Stimulated activated CD8-positive, alpha-beta memory T cell treated with anti-CD3 and anti-CD28 coated beads, Interleukin-7, amount 100 ng/mL, for 4 hours (primary cell): ENCODE measurements around the gene RFC2.

Source experiments
- DNase-seq, 2 donors: peaks; one replicate each; pipeline ENCODE4 v3.0.0-alpha.2; 2020; ENCODE audit warnings: low read depth in 2 of 2

Gene RFC2

GRCh38 chr7:74254129-74254857 is at the start of gene RFC2:
RFC2 (minus strand) TSS chr7:74254399; CDS start chr7:74254383, 16 bp downstream.
- DNase-seq: peak; percentile 88 to 92

DNA sequence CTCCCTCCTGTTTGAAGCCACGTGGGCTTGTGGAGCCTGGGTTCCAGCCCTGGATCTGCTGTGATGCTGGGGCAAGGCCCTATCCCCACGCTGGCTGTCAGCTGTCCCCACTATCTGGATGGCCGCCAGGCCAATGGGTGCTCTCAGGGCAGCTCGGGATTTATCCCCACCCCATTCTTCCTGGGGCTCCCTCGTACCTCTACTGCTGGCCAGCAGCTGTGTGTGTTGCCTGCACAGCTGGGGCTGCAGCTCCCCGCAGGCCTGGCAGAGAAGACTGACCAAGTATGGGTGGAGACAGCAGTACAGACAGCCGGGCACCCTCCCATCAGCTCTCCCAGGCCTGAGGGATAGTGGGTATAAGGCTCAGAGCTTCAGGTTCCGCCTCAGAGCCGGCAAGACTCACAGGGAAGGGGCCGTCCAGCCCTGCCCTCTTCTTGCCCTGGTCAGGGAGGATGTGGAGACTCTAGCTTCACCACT is 48.6 kb upstream of the RFC2 start:
- no peak for DNase-seq

DNA sequence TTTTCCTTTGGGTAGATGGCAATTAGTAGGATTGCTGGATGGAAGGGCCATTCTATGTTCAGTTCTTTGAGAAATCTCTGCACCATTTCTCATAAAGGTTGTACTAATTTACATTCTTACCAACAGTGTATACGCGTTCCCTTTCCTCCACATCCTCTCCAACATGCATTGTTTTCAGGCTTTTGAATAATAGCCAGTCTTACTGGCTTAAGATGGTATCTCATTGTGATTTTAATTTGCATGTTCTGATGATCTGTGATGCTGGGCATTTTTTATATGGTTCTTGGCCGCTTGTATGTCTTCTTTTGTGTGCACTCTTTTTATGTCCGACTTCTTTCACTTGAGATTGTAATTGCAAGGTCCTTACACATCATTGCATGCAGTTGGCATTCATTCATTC is 46.7 kb upstream of the RFC2 start:
- DNase-seq: no peak

DNA sequence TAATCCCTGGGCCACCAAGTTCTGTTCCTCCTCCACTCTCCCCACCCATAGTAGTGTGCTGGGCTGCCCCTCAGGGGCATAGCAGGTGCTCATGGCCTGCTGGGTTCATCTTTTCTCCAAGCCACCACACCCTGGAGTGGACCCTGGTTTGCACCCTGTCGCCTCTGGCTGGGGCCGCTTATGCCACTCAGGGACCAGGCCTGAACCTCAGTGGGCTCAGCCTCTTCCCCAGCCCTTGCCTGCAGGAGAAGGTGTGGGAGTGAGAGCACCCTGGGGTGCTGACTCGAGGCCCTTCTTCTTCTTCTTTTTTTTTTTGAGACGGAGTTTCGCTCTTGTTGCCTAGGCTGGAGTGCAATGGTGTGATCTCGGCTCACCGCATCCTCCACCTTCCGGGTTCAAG is 45.2 kb upstream of the RFC2 start:
- DNase-seq: no peak

- DNase-seq: no peak
Measured at GRCh38 chr7:74297516-74298233, 43.5 kb upstream of the RFC2 start.

DNA sequence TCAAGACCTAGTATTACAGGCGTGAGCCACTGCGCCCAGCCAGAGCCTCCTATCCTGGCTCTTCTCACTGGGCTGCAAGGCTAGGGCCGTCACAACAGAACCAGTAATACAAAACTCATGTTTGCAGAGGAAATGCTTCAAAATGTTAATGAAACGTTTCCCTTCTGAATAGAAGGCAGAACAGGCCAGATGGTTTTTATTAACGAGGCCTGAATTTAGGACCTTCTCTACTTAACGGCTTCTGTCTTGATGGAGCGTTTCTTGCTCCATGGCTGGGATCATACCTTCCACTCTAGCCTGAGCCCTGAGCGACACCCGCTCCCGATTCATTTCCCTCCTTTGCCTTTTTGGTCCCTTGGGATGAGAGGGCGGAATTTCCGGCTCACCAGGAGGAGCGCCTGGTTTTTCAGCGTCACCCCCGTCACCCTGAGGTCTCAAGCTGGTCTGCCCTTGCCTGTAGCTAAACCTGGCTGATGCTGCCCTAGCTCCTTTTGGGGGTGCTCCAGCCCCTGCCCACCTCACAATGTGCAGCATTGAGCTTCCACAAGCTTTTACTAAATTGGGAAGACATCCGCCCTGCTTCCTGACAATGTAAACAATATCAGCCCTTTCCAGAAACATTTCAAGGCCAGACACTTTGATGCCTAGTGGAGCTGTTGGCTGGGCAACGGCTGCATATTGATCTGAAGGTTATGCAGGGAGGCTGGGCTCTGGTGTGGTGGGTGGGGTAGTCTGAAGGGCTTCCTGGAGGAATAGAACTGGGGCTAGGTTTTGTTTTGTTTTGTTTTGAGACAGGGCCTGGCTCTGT is 40.2 kb upstream of the RFC2 start:
- DNase-seq: no peak

DNA sequence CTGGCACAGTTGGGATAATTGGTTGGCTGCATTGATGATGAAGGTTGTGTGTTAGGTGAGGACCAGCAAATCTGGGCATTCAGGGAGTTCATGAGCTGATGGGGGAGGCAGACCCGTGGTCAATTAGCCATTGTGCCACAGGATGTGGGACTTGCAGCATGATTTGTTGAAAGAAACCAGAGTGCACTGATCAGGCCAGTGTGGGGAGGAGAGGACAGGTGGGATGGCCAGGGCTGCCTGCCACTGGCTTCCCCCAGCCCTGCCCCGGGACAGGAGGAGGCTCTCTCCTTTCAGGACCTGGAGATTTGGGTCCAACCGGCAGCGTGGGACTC is 39.3 kb upstream of the RFC2 start:
- no peak for DNase-seq

DNA sequence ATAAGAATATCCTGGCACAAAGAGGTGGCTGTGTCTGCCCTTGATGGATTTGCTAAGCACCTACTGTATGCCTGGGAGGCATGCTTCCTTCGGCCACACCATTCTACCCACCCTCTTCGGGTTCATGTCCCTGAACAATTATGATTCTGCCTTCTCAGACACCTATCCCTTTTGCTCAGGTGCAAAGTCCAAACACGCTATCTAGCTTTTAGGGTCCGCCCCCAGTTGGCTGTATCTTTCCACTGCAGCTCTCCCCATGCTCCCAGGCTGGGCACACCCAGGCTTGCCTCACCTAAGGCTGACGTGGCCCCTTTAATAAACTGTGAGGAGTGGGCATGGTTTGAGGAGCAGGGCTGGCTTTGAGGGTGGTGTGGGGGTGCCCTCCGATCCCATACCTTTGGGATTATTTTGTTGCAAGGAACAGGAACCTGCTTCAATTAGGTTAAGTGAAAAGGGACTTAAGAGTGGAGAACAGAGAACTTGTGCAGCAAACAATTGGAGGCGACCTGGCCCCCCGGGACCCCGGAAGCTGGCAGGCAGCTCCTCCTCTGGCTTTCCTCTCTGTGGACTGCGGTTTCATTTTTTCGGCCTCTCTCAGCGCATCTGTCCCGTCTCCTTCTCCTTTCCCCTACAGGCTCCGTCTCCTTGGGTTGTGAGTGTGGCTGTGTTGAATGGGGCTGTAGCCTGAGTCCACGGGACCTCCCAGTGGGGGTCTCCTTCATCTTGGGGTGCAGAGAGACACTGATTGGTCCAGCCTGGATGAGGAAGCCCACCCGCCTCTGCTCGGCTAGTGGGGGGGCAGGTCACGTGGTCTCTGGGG is 38.8 kb upstream of the RFC2 start:
- no peak for DNase-seq

DNA sequence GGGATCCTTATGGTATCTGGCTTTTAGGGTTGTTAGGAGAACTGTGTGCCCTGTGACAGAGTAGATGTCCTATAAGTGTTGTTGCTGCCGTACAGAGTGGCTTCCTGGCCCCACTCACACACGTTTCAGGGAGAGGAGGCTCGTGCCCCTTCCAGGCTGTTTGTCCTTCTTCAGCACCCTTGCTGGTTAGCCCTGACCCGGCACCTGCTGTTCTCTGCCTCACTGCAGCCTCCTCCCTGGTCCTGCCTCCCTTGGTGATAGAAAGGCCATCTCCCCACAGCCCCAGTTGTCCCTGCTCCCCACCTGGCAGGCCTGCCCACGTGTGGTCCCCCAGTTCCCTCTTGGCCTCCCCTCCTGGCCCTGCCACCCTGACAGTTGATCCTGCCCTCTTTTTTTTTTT is 37.3 kb upstream of the RFC2 start:
- no peak for DNase-seq

DNA sequence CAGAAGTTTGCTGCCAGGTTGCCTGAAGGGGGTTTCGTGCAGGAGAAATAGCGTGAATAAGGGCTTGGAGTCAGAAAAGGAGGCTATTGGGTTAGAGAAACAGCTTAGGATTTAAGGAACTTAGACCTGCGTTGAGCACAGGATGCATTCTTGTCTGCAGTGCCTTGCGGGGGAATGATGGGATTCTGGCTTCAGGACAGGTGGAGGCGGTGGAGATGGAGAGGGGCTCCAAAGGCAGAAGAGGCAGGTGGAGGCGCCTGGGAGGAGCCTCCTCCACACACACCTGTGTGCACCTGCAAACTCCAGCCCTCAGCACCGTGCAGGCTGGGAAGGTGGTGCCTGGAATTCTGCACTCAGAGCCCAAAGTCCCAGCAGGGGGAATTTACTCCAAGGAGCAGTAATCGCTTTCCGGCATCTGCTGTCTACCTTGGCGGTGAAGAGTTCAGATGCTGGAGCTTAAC is 36.8 kb upstream of the RFC2 start:
- no peak for DNase-seq

DNA sequence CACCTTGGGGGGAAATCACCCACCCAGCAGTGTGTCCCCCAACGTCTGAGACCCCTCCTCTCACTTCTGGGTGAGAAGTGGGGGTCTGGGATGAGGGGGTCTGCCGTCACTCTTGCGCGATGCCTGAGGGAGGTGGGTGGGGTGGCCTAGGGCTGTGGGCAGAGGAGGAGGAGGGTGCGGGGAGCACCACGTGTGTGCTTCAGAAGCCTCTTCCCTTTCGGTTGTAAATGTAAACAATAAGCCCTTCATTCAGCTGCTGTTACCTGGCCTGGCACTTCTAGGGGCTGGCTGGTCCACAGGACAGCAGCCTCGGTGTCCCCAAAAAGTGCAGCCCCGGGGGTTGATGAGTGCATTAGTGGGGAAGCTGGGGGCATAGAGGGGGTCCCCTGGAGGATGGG is 36.4 kb upstream of the RFC2 start:
- DNase-seq: no peak

DNA sequence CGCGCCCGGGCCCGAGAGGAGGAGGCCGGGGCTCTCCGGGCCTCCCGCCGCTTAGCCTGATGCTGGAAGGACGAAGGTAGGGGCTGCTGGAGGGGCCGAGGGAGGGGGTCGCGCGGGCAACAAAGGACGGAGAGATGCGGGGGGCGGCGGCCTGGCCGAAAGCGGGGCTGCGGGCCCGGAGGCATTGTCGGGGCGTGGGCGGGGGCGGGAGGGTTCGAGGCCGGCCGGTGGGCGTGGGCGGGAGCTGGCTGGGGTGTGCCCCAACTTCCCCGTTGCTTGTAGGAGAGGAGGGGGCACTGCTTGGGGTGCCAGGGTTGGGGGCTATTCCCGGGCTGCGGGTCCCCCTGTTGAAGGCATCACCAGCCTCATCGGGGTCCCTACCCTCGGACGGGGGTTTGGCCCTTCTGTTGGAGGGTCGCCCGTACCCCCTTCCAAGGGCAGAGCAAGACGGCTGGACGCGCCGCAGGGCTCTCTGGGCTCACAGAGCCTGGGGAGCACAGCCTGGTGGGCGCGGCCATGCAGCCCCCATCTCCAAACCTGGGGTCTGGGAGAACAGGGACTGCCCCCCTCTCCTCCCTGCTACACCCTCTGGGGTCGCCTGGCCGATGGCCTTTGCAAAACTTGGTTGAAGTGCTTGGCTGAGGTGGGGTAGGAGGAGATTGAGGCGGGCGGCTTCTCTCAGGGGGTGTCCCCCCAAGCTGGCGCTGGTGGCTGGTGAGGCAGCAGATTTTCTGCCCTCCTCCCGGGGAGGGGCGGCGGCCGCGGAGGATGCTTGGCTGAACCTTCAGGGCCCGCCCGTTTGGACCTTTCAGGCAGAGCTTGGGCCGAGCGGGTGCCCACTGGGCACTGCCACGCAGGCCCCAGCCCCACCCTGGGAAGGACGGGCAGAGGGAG is 35.7 kb upstream of the RFC2 start:
- DNase-seq: peak in 1 of 2 donors; percentile 33

DNA sequence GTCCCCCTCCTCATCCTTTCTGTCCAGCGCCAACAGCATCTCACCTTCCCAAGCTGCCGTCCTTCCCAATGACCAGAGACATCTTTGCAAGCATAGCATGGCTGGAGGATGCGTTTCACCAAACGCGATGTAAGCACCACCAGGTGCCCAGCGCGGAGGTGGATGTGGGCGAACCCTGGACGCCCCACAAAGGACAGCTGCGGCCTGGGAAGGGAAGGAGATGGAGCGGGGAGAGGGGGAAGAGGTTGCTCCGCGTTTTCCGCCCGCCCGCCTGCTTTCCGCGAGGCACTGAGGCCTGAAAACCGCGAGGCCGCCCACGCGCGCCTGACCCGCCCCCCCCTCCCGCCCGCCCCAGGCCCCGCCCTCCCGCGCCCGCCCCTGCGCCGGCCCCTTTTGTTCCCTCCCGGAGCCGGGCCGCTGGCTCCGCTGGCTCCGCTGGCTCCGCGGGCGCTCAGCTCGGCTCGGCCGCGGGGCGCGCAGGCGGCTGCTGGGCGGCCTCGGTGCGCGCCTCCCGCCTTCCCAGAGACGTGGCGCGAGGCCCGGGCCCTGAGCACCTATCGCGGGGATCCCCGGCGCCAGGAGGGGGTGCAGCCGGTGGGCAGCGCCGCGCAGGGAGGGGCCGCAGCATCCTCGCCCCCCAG is 34.9 kb upstream of the RFC2 start, which contains the start of gene CLIP2:
Gene CLIP2 (plus strand): TSS at position 390 of the 641 bp plus-strand sequence. CDS start 28,140 bp downstream, outside the sequence.
- DNase-seq: peak; percentile 56 to 77

GRCh38 chr7:74288034-74288881 is 34.1 kb upstream of the RFC2 start:
- DNase-seq: no peak

- no peak for DNase-seq
Measured at GRCh38 chr7:74287303-74288033, 33.3 kb upstream of the RFC2 start.

GRCh38 chr7:74286131-74286530 is 31.9 kb upstream of the RFC2 start:
- no peak for DNase-seq

- no peak for DNase-seq
Measured at GRCh38 chr7:74284781-74285259, 30.6 kb upstream of the RFC2 start.

GRCh38 chr7:74283858-74284447 is 29.8 kb upstream of the RFC2 start:
- DNase-seq: no peak
